ENCODE measurements around the gene BRCC3.
A peak's percentile ranks its signal among the peaks of the same experiment; 100 is the strongest.

BRCC3 gene

GRCh38 chrX:155046811-155047528, 24.3 kb upstream of the BRCC3 start:
- Mint-ChIP-seq H3K4me1 (peaks cover 7% of the 10 kb centered on the region), H3K36me3 (ENCODE audit: insufficient read depth) (peaks cover 12% of the 10 kb centered on the region)

GRCh38 chrX:155048977-155049619, 22.2 kb upstream of the BRCC3 start:
- H3K9me3 Mint-ChIP-seq, result no peaks in the 10 kb centered on the region
- H3K27ac Mint-ChIP-seq (ENCODE audit: low read depth), result no peak overlapping the region
- no peak for DNase-seq (ENCODE audit: low spot score in 2 of 2)

More at GRCh38 chrX:155046811-155047528, 24.3 kb upstream of the BRCC3 start:
- Mint-ChIP-seq H3K4me3 (no peak overlapping the region), H3K27me3 (no peaks in the 10 kb centered on the region), H3K9me3 (no peaks in the 10 kb centered on the region), H3K27ac (ENCODE audit: low read depth) (no peak overlapping the region)
- DNase-seq (ENCODE audit: low spot score in 2 of 2), result no peak
- no peak for ATAC-seq (replicated peaks; ENCODE audit: extremely low read depth, poor library complexity, severe bottlenecking)

GRCh38 chrX:155052738-155053498, 18.4 kb upstream of the BRCC3 start:
- no peak for ATAC-seq (replicated peaks; ENCODE audit: extremely low read depth, poor library complexity, severe bottlenecking)
- no peaks in the 10 kb centered on the region for H3K9me3 Mint-ChIP-seq
- no peak overlapping the region for H3K4me3 Mint-ChIP-seq
- H3K36me3 Mint-ChIP-seq (ENCODE audit: insufficient read depth), result peaks cover 11% of the 10 kb centered on the region
- no peak for DNase-seq (ENCODE audit: low spot score in 2 of 2)
- H3K27me3 Mint-ChIP-seq, result no peaks in the 10 kb centered on the region
- H3K27ac Mint-ChIP-seq (ENCODE audit: low read depth), result peak overlapping the region; percentile 56
- peaks cover 26% of the 10 kb centered on the region for H3K4me1 Mint-ChIP-seq

More at GRCh38 chrX:155048977-155049619, 22.2 kb upstream of the BRCC3 start:
- Mint-ChIP-seq H3K4me1 (peaks cover 13% of the 10 kb centered on the region), H3K36me3 (ENCODE audit: insufficient read depth) (peaks cover 13% of the 10 kb centered on the region), H3K27me3 (no peaks in the 10 kb centered on the region), H3K4me3 (no peak overlapping the region)
- no peak for ATAC-seq (replicated peaks; ENCODE audit: extremely low read depth, poor library complexity, severe bottlenecking)

- peaks cover 26% of the 10 kb centered on the region for H3K4me1 Mint-ChIP-seq
Observed at GRCh38 chrX:155053656-155054055, 17.7 kb upstream of the BRCC3 start.

GRCh38 chrX:155054255-155054654, 17.1 kb upstream of the BRCC3 start:
- Mint-ChIP-seq H3K27me3 (no peaks in the 10 kb centered on the region), H3K36me3 (ENCODE audit: insufficient read depth) (peaks cover 11% of the 10 kb centered on the region), H3K4me1 (peaks cover 20% of the 10 kb centered on the region), H3K9me3 (no peaks in the 10 kb centered on the region), H3K27ac (ENCODE audit: low read depth) (no peak overlapping the region), H3K4me3 (no peak overlapping the region)
- no peak for ATAC-seq (replicated peaks; ENCODE audit: extremely low read depth, poor library complexity, severe bottlenecking)
- DNase-seq (ENCODE audit: low spot score in 2 of 2), result no peak

More at GRCh38 chrX:155053656-155054055, 17.7 kb upstream of the BRCC3 start:
- Mint-ChIP-seq H3K36me3 (ENCODE audit: insufficient read depth) (peaks cover 11% of the 10 kb centered on the region), H3K27ac (ENCODE audit: low read depth) (peak overlapping the region; percentile 56), H3K4me3 (no peak overlapping the region), H3K9me3 (no peaks in the 10 kb centered on the region), H3K27me3 (no peaks in the 10 kb centered on the region)
- DNase-seq (ENCODE audit: low spot score in 2 of 2) (no peak), ATAC-seq (replicated peaks; ENCODE audit: extremely low read depth, poor library complexity, severe bottlenecking) (no peak)

GRCh38 chrX:155055494-155055893, 15.8 kb upstream of the BRCC3 start:
- no peaks in the 10 kb centered on the region for H3K9me3 Mint-ChIP-seq

GRCh38 chrX:155056471-155056870, 14.8 kb upstream of the BRCC3 start:
- peaks cover 19% of the 10 kb centered on the region for H3K4me1 Mint-ChIP-seq
- ATAC-seq (replicated peaks; ENCODE audit: extremely low read depth, poor library complexity, severe bottlenecking), result peak; percentile 36
- no peaks in the 10 kb centered on the region for H3K27me3 Mint-ChIP-seq
- peaks cover 13% of the 10 kb centered on the region for H3K36me3 Mint-ChIP-seq (ENCODE audit: insufficient read depth)
- no peak overlapping the region for H3K27ac Mint-ChIP-seq (ENCODE audit: low read depth)
- DNase-seq (ENCODE audit: low spot score in 2 of 2), result no peak
- H3K9me3 Mint-ChIP-seq, result no peaks in the 10 kb centered on the region
- peak overlapping the region; percentile 57 for H3K4me3 Mint-ChIP-seq

More at GRCh38 chrX:155055494-155055893, 15.8 kb upstream of the BRCC3 start:
- ATAC-seq (replicated peaks; ENCODE audit: extremely low read depth, poor library complexity, severe bottlenecking) (no peak), DNase-seq (ENCODE audit: low spot score in 2 of 2) (no peak)
- H3K4me1 Mint-ChIP-seq, result peaks cover 19% of the 10 kb centered on the region
- H3K36me3 Mint-ChIP-seq (ENCODE audit: insufficient read depth), result peaks cover 11% of the 10 kb centered on the region
- H3K4me3 Mint-ChIP-seq, result no peak overlapping the region
- no peaks in the 10 kb centered on the region for H3K27me3 Mint-ChIP-seq
- H3K27ac Mint-ChIP-seq (ENCODE audit: low read depth), result no peak overlapping the region

- Mint-ChIP-seq H3K9me3 (no peaks in the 10 kb centered on the region), H3K36me3 (ENCODE audit: insufficient read depth) (peaks cover 14% of the 10 kb centered on the region), H3K27ac (ENCODE audit: low read depth) (no peak overlapping the region), H3K4me1 (peaks cover 19% of the 10 kb centered on the region), H3K27me3 (no peaks in the 10 kb centered on the region), H3K4me3 (peak overlapping the region; percentile 57)
- ATAC-seq (replicated peaks; ENCODE audit: extremely low read depth, poor library complexity, severe bottlenecking) (peak; percentile 60), DNase-seq (ENCODE audit: low spot score in 2 of 2) (peak; percentile 15 to 35)
Observed at GRCh38 chrX:155056877-155057792, 14.2 kb upstream of the BRCC3 start.

GRCh38 chrX:155061760-155062159, 9.5 kb upstream of the BRCC3 start:
- no peaks in the 10 kb centered on the region for H3K27me3 Mint-ChIP-seq
- no peak for ATAC-seq (replicated peaks; ENCODE audit: extremely low read depth, poor library complexity, severe bottlenecking)
- no peak for DNase-seq (ENCODE audit: low spot score in 2 of 2)
- H3K27ac Mint-ChIP-seq (ENCODE audit: low read depth), result no peak overlapping the region
- peaks cover 8% of the 10 kb centered on the region for H3K4me1 Mint-ChIP-seq
- no peaks in the 10 kb centered on the region for H3K9me3 Mint-ChIP-seq
- H3K36me3 Mint-ChIP-seq (ENCODE audit: insufficient read depth), result peaks cover 13% of the 10 kb centered on the region
- H3K4me3 Mint-ChIP-seq, result no peak overlapping the region

GRCh38 chrX:155065035-155065734, 6.1 kb upstream of the BRCC3 start:
- H3K4me3 Mint-ChIP-seq, result no peak overlapping the region
- H3K36me3 Mint-ChIP-seq (ENCODE audit: insufficient read depth), result peaks cover 11% of the 10 kb centered on the region
- peaks cover 8% of the 10 kb centered on the region for H3K4me1 Mint-ChIP-seq
- ATAC-seq (replicated peaks; ENCODE audit: extremely low read depth, poor library complexity, severe bottlenecking) (no peak), DNase-seq (ENCODE audit: low spot score in 2 of 2) (no peak)
- no peak overlapping the region for H3K27ac Mint-ChIP-seq (ENCODE audit: low read depth)
- H3K9me3 Mint-ChIP-seq, result no peaks in the 10 kb centered on the region
- no peaks in the 10 kb centered on the region for H3K27me3 Mint-ChIP-seq

GRCh38 chrX:155068165-155068564, 3.1 kb upstream of the BRCC3 start:
- ATAC-seq (replicated peaks; ENCODE audit: extremely low read depth, poor library complexity, severe bottlenecking), result no peak
- Mint-ChIP-seq H3K27ac (ENCODE audit: low read depth) (no peak overlapping the region), H3K27me3 (no peaks in the 10 kb centered on the region), H3K4me1 (peaks cover 27% of the 10 kb centered on the region), H3K9me3 (no peaks in the 10 kb centered on the region), H3K36me3 (ENCODE audit: insufficient read depth) (peaks cover 11% of the 10 kb centered on the region), H3K4me3 (no peak overlapping the region)
- DNase-seq (ENCODE audit: low spot score in 2 of 2), result no peak
